ENCODE results near the gene OXCT2.

GRCh38 chr1:39761016-39761415 is 10.1 kb downstream of the OXCT2 start:
- no peak for TF ChIP-seq CTCF (IDR thresholded peaks at IDR 0.05)
- TF ChIP-seq CEBPB (IDR thresholded peaks at IDR 0.05) = no peak
- no peak for TF ChIP-seq FOSL2 (IDR thresholded peaks at IDR 0.05)
- TF ChIP-seq FOSL2 (CRISPR knock-in tag; IDR thresholded peaks at IDR 0.05) = no peak
- TF ChIP-seq RAD21 (conservative IDR thresholded peaks at IDR 0.05 in 1 of 2, IDR thresholded peaks at IDR 0.05 in 1 of 2) = no peak
- no peak for TF ChIP-seq BHLHE40 (IDR thresholded peaks at IDR 0.05; ENCODE audit: low read depth, low read length)
- TF ChIP-seq POLR2A (IDR thresholded peaks at IDR 0.05; ENCODE audit: low read length) = no peak
- TF ChIP-seq EP300 (IDR thresholded peaks at IDR 0.05) = no peak
- TF ChIP-seq RFX5 (IDR thresholded peaks at IDR 0.05) = no peak
- no peak for TF ChIP-seq ESRRA (IDR thresholded peaks at IDR 0.05; ENCODE audit: borderline replicate concordance, low read length)
- no peak for TF ChIP-seq USF2 (IDR thresholded peaks at IDR 0.05)
- TF ChIP-seq CHD4 (IDR thresholded peaks at IDR 0.05; ENCODE audit: borderline replicate concordance) = no peak
- no peak for TF ChIP-seq HMGXB4 (CRISPR knock-in tag; IDR thresholded peaks at IDR 0.05; ENCODE audit: borderline replicate concordance)
- no peak for TF ChIP-seq RCOR1 (IDR thresholded peaks at IDR 0.05; ENCODE audit: low read depth, low read length)
- TF ChIP-seq CHD2 (IDR thresholded peaks at IDR 0.05; ENCODE audit: low read length, partially characterized antibody) = no peak
